Measurements from ENCODE around the gene QSOX2. TPM values are rescaled to one million over a fixed set of nuclear protein-coding genes. Genes with fewer than 3 reads are reported as not detected.

Gene QSOX2
- total RNA-seq, 1 experiment from 2014 or later = 40.0 TPM

DNA sequence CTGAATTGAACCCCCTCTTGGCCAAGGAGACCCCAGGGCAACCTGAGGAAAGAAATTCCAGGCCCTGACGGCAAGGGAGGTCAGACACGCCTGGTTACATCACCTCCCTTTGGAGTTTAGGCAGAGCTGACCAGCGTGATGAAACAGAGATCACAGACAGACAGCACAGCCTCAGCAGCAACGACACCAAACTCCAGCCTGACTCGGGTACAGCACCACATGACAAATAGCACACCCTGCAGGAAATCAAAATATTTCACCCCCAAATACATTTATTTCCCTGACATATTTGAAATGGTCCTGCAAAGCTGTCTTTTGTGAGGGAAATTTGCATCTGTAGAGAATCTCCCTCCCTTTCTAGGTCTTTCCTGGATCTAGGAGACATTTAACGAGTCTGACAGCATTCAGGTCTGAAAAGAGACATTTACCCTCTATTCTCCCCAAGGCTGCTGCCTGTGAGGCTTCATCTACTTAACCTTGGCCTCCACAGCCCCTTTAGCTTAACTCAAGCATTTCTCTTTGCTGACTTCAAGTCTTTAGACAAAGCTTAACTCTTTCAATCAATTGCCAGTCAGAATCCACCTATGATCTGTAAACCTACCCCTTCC lies 2.6 kb downstream of the QSOX2 start:
- BruUV-seq (replicated peaks) = no TSS peak
- Histone ChIP-seq H3K4me1 (ENCODE audit: control insufficient read depth, insufficient read depth, low read length) (peaks cover 15% of the 10 kb centered on the region), H3K27me3 (ENCODE audit: control insufficient read depth, insufficient read depth, low read length) (no peaks in the 10 kb centered on the region), H3K4me3 (ENCODE audit: low read depth in 2 of 2, low read length in 2 of 2) (no peak overlapping the region), H3K36me3 (ENCODE audit: control insufficient read depth, insufficient read depth, low read length) (peaks cover 4% of the 10 kb centered on the region; the same call in 1 of the 2 replicates), H3K9me3 (ENCODE audit: control insufficient read depth, insufficient read depth, low read depth, low read length) (no peaks in the 10 kb centered on the region), H3K27ac (ENCODE audit: low read length) (no peak overlapping the region)
- intact Hi-C loops (cut with micrococcal nuclease; ENCODE audit: unreplicated experiment) = no loop called here
- no peak for ATAC-seq
- in situ Hi-C loops (cut with HindIII; ENCODE audit: low pct_unique_long_range_greater_than_20kb, low sequenced_read_pairs) = no loop called here
- POLR2A ChIA-PET = no interaction called here
- CTCF ChIA-PET = no interaction called here
- DNase-seq (ENCODE audit: low read depth, low spot score) = no peak
- no peak for TF ChIP-seq CTCF (IDR thresholded peaks at IDR 0.05)
- TF ChIP-seq, protein P1, sequence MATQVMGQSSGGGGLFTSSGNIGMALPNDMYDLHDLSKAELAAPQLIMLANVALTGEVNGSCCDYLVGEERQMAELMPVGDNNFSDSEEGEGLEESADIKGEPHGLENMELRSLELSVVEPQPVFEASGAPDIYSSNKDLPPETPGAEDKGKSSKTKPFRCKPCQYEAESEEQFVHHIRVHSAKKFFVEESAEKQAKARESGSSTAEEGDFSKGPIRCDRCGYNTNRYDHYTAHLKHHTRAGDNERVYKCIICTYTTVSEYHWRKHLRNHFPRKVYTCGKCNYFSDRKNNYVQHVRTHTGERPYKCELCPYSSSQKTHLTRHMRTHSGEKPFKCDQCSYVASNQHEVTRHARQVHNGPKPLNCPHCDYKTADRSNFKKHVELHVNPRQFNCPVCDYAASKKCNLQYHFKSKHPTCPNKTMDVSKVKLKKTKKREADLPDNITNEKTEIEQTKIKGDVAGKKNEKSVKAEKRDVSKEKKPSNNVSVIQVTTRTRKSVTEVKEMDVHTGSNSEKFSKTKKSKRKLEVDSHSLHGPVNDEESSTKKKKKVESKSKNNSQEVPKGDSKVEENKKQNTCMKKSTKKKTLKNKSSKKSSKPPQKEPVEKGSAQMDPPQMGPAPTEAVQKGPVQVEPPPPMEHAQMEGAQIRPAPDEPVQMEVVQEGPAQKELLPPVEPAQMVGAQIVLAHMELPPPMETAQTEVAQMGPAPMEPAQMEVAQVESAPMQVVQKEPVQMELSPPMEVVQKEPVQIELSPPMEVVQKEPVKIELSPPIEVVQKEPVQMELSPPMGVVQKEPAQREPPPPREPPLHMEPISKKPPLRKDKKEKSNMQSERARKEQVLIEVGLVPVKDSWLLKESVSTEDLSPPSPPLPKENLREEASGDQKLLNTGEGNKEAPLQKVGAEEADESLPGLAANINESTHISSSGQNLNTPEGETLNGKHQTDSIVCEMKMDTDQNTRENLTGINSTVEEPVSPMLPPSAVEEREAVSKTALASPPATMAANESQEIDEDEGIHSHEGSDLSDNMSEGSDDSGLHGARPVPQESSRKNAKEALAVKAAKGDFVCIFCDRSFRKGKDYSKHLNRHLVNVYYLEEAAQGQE (IDR thresholded peaks at IDR 0.05; ENCODE audit: insufficient read depth in 1 of 2, low read depth in 2 of 2, low read length in 1 of 2) = no peak
- no peak for TF ChIP-seq TCF7L2 (IDR thresholded peaks at IDR 0.05; ENCODE audit: low read depth, low read length)
- TF ChIP-seq POLR2AphosphoS5 (IDR thresholded peaks at IDR 0.05; ENCODE audit: low read depth, low read length) = no peak
- TF ChIP-seq SIN3A (IDR thresholded peaks at IDR 0.05; ENCODE audit: borderline replicate concordance, insufficient read depth, low read depth, low read length) = no peak

DNA sequence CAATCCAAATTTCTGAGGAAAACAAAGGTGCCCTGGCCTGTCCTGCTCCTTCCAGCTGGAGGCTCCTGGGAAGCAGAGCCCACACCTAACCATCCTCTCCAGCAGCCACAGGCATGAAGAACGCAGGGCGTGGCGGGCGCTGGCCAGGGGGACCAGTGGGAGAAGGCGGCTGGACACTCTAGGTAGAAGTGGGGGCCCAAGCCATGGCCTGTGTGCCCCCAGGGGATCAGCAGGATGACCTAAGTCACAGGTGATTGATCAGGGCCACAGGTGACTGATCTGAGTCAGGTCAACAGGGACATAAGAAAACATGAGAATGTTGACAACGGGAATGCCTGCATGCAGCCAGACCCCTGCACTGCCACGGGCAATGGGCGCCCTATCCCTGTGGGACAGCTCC lies 3.4 kb downstream of the QSOX2 start:
- no peak for DNase-seq (ENCODE audit: low read depth, low spot score)
- intact Hi-C loops (cut with micrococcal nuclease; ENCODE audit: unreplicated experiment) (no loop called here), in situ Hi-C loops (cut with HindIII; ENCODE audit: low pct_unique_long_range_greater_than_20kb, low sequenced_read_pairs) (no loop called here)

More for the DNA sequence above, 3.4 kb downstream of the QSOX2 start:
- no peak for TF ChIP-seq TCF7L2 (IDR thresholded peaks at IDR 0.05; ENCODE audit: low read depth, low read length)
- TF ChIP-seq, protein P1 (IDR thresholded peaks at IDR 0.05; ENCODE audit: insufficient read depth in 1 of 2, low read depth in 2 of 2, low read length in 1 of 2) = no peak
- no peak for TF ChIP-seq POLR2AphosphoS5 (IDR thresholded peaks at IDR 0.05; ENCODE audit: low read depth, low read length)
- TF ChIP-seq CTCF (IDR thresholded peaks at IDR 0.05) = no peak
- TF ChIP-seq SIN3A (IDR thresholded peaks at IDR 0.05; ENCODE audit: borderline replicate concordance, insufficient read depth, low read depth, low read length) = no peak
- BruUV-seq (replicated peaks) = no TSS peak
- Histone ChIP-seq H3K4me3 (ENCODE audit: low read depth in 2 of 2, low read length in 2 of 2) (no peak overlapping the region), H3K36me3 (ENCODE audit: control insufficient read depth, insufficient read depth, low read length) (peaks cover 4% of the 10 kb centered on the region; the same call in 1 of the 2 replicates), H3K9me3 (ENCODE audit: control insufficient read depth, insufficient read depth, low read depth, low read length) (no peaks in the 10 kb centered on the region), H3K27ac (ENCODE audit: low read length) (no peak overlapping the region), H3K4me1 (ENCODE audit: control insufficient read depth, insufficient read depth, low read length) (peaks cover 15% of the 10 kb centered on the region), H3K27me3 (ENCODE audit: control insufficient read depth, insufficient read depth, low read length) (no peaks in the 10 kb centered on the region)
- CTCF ChIA-PET = no interaction called here
- POLR2A ChIA-PET = no interaction called here
- no peak for ATAC-seq

Measured in Panc1 (cell line).